Progenitor cell of endocrine pancreas (in vitro differentiated cells): ENCODE results near the gene TAC3. TPM values are rescaled to one million over a fixed set of nuclear protein-coding genes. Genes with fewer than 3 reads are reported as not detected.
"Not testable (repeated sequence)": the region's sequence is repeated elsewhere in the genome, so short reads cannot be mapped to it uniquely, and the experiment has no call there.

Experiments
- DNase-seq: peaks from one replicate; pipeline ENCODE4 v3.0.0; 2021; ENCODE audit warnings: low spot score; ENCODE audit not compliant: unreplicated experiment
- H3K27ac Mint-ChIP-seq: 2 replicates; pipeline ENCODE4 v1.8.0; 2021; ENCODE audit warnings: mild to moderate bottlenecking, moderate library complexity, mixed read lengths
- H3K27me3 Mint-ChIP-seq: 2 replicates; pipeline ENCODE4 v1.8.0; 2021; ENCODE audit warnings: mixed read lengths
- H3K36me3 Mint-ChIP-seq: 2 replicates; pipeline ENCODE4 v1.8.0; 2022; ENCODE audit warnings: mixed read lengths; ENCODE audit not compliant: insufficient read depth
- H3K4me1 Mint-ChIP-seq: 2 replicates; pipeline ENCODE4 v1.8.0; 2021; ENCODE audit warnings: low read depth, mixed read lengths
- H3K4me3 Mint-ChIP-seq: 2 replicates; pipeline ENCODE4 v1.8.0; 2021; ENCODE audit warnings: low read depth, mild to moderate bottlenecking, moderate library complexity, mixed read lengths
- H3K9me3 Mint-ChIP-seq: 2 replicates; pipeline ENCODE4 v1.8.0; 2021; ENCODE audit warnings: low read depth, mixed read lengths
- CTCF ChIP-seq: fragments of 200-600 bp; sonication (generic); IDR thresholded peaks from one replicate; pipeline ENCODE4 v1.5.0; 2021; ENCODE audit warnings: antibody characterized with exemption, mild to moderate bottlenecking; ENCODE audit not compliant: unreplicated experiment
- total RNA-seq: library from RNA; stranded (reverse); gene quantifications from 2 replicates; pipeline ENCODE4 v1.2.1, GENCODE V29; 2021

The TAC3 gene
- total RNA-seq, 1 donor from 2014 or later: 4.1 TPM

GRCh38 chr12:56983386-56983785 is 32.9 kb downstream of the TAC3 start:
- Mint-ChIP-seq H3K9me3 (no peaks in the 10 kb centered on the region), H3K27ac (no peak overlapping the region), H3K27me3 (no peaks in the 10 kb centered on the region), H3K4me1 (no peaks in the 10 kb centered on the region), H3K4me3 (no peak overlapping the region), H3K36me3 (no peaks in the 10 kb centered on the region)
- no peak for TF ChIP-seq CTCF
- DNase-seq: no peak

- not testable (repeated sequence) for H3K36me3 Mint-ChIP-seq, H3K27ac Mint-ChIP-seq
Observed at GRCh38 chr12:56982578-56983236, 33.6 kb downstream of the TAC3 start.

GRCh38 chr12:56980941-56981530 is 35.3 kb downstream of the TAC3 start:
- Mint-ChIP-seq H3K4me1 (no peaks in the 10 kb centered on the region), H3K27me3 (no peaks in the 10 kb centered on the region), H3K4me3 (no peak overlapping the region), H3K36me3 (peaks cover 2% of the 10 kb centered on the region), H3K9me3 (no peaks in the 10 kb centered on the region), H3K27ac (no peak overlapping the region)
- DNase-seq: no peak
- TF ChIP-seq CTCF: no peak

More at GRCh38 chr12:56982578-56983236, 33.6 kb downstream of the TAC3 start:
- not testable (repeated sequence) for H3K27me3 Mint-ChIP-seq, H3K9me3 Mint-ChIP-seq, H3K4me1 Mint-ChIP-seq, DNase-seq, H3K4me3 Mint-ChIP-seq

GRCh38 chr12:56980268-56980667 is 36.1 kb downstream of the TAC3 start:
- Mint-ChIP-seq H3K27ac (no peak overlapping the region), H3K4me1 (no peaks in the 10 kb centered on the region), H3K36me3 (peaks cover 2% of the 10 kb centered on the region), H3K4me3 (no peak overlapping the region), H3K27me3 (no peaks in the 10 kb centered on the region), H3K9me3 (no peaks in the 10 kb centered on the region)
- no peak for TF ChIP-seq CTCF
- no peak for DNase-seq

- DNase-seq: no peak
- Mint-ChIP-seq H3K36me3 (peaks cover 2% of the 10 kb centered on the region), H3K4me3 (no peak overlapping the region), H3K4me1 (no peaks in the 10 kb centered on the region), H3K27me3 (no peaks in the 10 kb centered on the region), H3K9me3 (no peaks in the 10 kb centered on the region), H3K27ac (no peak overlapping the region)
- TF ChIP-seq CTCF: no peak
Observed at GRCh38 chr12:56979628-56980027, 36.7 kb downstream of the TAC3 start.
